Measurements from ENCODE around the gene CCDC24.

CCDC24 gene

GRCh38 chr1:43990271-43991199, 864 bp upstream of the CCDC24 start:
- TF ChIP-seq CTCF (IDR thresholded peaks at IDR 0.05; ENCODE audit: control insufficient read depth, insufficient read depth, low read depth, low read length, missing control alignments): peak; percentile 17
- DNase-seq (ENCODE audit: low read depth): no peak

GRCh38 chr1:43991200-43991475, 261 bp upstream of the CCDC24 start:
- no peak for TF ChIP-seq CTCF (IDR thresholded peaks at IDR 0.05; ENCODE audit: control insufficient read depth, insufficient read depth, low read depth, low read length, missing control alignments)
- no peak for DNase-seq (ENCODE audit: low read depth)
- peak overlapping the region; percentile 55 for H3K4me3 ChIP-seq (ENCODE audit: control insufficient read depth, low read depth, low read length)

More at GRCh38 chr1:43990271-43991199, 864 bp upstream of the CCDC24 start:
- peak overlapping the region; percentile 55 for H3K4me3 ChIP-seq (ENCODE audit: control insufficient read depth, low read depth, low read length)

- no peak for TF ChIP-seq CTCF (IDR thresholded peaks at IDR 0.05; ENCODE audit: control insufficient read depth, insufficient read depth, low read depth, low read length, missing control alignments)
- peak overlapping the region; percentile 55 for H3K4me3 ChIP-seq (ENCODE audit: control insufficient read depth, low read depth, low read length)
- DNase-seq (ENCODE audit: low read depth): no peak
Observed at GRCh38 chr1:43992232-43992995, 1.0 kb downstream of the CCDC24 start.

GRCh38 chr1:43993206-43993914, 2.0 kb downstream of the CCDC24 start:
- no peak overlapping the region for H3K4me3 ChIP-seq (ENCODE audit: control insufficient read depth, low read depth, low read length)
- no peak for TF ChIP-seq CTCF (IDR thresholded peaks at IDR 0.05; ENCODE audit: control insufficient read depth, insufficient read depth, low read depth, low read length, missing control alignments)
- no peak for DNase-seq (ENCODE audit: low read depth)

GRCh38 chr1:43994071-43994470, 2.7 kb downstream of the CCDC24 start:
- no peak overlapping the region for H3K4me3 ChIP-seq (ENCODE audit: control insufficient read depth, low read depth, low read length)
- TF ChIP-seq CTCF (IDR thresholded peaks at IDR 0.05; ENCODE audit: control insufficient read depth, insufficient read depth, low read depth, low read length, missing control alignments): no peak
- no peak for DNase-seq (ENCODE audit: low read depth)
